T-helper 22 cell (primary cell): Measurements from ENCODE around the gene KRTAP10-6.
A peak's percentile ranks its signal among the peaks of the same experiment; 100 is the strongest.
"Not testable (repeated sequence)": the region's sequence is repeated elsewhere in the genome, so short reads cannot be mapped to it uniquely, and the experiment has no call there.

Source experiments
- DNase-seq: peaks from one replicate; pipeline ENCODE4 v3.0.0-alpha.2; 2020; ENCODE audit warnings: low read depth

Gene KRTAP10-6, protein sequence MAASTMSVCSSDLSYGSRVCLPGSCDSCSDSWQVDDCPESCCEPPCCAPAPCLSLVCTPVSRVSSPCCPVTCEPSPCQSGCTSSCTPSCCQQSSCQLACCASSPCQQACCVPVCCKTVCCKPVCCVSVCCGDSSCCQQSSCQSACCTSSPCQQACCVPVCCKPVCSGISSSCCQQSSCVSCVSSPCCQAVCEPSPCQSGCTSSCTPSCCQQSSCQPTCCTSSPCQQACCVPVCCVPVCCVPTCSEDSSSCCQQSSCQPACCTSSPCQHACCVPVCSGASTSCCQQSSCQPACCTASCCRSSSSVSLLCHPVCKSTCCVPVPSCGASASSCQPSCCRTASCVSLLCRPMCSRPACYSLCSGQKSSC

DNA sequence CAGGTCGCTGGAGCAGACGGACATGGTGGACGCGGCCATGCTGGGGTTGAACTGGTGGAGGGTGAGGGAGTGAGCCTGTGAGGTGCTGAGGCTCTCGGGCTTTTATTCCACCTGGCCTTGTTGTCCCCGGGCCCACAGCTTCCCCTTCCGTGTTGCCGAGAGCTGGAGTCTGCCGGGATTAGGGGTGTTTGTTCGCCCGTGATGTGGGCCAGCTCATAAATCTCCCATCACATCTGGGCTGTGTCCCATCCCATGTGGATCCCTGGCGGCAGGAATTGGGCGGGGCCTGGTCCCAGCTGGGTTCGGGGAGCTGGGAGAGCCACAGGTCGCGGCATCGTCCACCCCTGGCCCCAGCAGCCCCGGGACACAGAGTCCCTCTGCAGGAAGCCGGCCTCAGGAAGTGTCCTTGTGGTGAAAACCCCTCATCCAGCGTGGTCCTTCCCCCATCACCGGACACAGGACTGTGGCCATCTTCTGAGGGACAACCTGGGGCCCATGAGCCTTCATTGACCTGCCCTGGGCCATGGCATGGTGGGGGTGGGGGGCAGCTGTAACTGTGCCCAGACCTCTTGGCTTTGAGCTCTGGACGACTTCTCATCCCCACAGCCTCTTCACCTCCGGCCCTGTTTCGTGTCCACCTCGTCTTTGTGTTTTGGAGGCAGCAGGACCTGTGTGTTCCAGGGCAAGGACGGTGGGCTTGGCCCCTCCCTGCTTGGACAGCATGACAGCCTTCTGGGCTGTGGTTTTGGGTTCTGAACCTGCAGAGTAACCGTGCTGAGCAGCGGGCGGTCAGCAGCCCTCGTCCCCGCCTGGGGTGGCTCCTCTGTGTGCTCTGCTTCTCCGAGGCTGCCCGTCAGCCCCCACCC is at the start of gene KRTAP10-6:
TSS of gene KRTAP10-6 (minus strand) at position 60 of the 866 bp plus-strand sequence. CDS start at position 39, 21 bp downstream.
- no peak for DNase-seq

DNA sequence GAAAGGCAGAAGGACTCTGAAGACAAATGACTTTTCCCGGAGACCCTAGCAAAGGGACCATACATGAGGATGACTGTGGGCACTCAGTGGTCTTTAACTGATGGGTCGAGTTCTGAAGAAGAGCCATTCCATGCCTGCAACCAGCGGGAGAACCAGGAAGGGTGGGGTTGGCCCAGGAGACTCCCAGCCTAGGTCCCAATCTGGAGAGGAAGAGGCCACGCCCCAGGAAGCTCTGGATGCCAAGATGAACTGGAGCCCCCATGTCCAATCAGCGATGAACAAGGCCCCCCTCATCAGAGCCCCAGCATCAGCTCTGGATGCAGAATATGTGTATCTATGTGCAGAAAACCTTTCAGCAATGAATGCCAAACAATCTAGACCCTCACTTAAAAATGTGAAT is 48.5 kb upstream of the KRTAP10-6 start:
- DNase-seq, result no peak

DNA sequence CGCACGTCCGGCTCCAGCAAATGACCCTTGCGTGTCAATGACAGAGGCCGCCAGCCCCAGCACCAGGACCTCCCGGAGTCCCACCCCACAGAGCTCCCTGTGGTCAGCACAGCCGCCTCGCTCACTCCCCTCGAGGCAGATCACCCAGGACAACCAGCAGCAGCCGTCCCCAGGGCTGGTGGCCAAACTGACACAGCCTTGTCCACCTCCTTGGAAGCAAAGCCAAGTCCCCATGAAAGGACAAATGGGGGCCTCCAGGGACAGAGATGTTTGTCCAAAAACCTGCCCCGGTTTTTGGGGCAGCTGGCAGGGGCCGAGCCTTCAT is 47.0 kb upstream of the KRTAP10-6 start:
- no peak for DNase-seq

DNA sequence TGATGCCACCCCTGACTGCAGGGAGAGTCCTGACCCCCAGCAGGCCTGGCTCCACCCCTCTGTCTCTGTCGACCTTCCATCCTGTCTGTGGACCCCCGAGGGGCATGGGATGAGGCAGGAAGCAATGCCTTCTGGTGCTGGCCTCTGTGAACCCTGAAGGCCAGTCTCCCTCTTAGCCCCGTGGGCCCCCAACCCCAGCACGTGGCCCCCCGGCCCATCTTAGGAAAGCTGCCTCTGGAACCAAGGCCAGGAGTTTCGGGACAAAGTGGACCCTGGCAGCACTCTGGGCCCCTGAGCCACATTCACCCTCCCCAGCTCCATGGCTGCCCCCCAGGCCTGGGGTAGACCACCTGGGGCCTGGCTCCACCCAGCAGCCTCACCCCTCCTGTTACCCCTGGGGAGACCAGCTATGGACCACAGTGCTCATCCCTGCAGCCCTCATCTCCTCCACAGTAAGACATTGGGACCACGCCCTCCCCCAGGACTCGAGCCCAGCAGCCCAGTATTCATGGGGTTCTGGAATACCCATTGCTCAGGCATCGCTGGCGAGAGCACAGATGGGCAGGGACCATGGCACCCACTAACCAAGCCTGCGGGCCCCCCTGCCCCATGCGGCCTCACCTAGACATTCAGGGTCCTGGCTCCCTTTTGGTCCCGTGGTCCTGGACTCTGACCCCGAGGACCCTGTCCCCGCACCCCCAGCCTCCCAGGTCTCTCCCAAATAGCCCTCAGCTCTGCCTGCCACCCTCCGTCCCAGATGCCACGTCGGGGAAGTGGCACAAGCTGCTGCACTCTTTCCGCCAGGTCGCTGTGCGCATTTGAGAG is 46.4 kb upstream of the KRTAP10-6 start:
- not testable (repeated sequence) for DNase-seq

DNA sequence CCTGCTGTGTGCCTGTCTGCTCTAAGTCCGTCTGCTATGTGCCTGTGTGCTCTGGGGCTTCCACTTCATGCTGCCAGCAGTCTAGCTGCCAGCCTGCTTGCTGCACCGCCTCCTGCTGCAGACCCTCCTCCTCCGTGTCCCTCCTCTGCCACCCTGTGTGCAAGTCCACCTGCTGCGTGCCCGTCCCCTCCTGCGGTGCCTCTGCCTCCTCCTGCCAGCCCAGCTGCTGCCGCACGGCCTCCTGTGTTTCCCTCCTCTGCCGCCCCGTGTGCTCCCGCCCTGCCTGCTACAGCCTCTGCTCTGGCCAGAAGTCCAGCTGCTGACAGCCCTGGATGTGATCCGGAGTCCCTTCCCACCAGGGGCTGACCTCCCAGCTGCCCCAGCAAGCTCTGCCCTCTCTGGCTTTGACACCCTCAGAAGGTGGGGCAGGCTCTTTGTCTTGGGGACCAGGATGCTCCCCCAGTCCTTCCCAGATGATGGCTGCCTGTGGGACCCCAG is 45.6 kb upstream of the KRTAP10-6 start:
- DNase-seq, result not testable (repeated sequence)

DNA sequence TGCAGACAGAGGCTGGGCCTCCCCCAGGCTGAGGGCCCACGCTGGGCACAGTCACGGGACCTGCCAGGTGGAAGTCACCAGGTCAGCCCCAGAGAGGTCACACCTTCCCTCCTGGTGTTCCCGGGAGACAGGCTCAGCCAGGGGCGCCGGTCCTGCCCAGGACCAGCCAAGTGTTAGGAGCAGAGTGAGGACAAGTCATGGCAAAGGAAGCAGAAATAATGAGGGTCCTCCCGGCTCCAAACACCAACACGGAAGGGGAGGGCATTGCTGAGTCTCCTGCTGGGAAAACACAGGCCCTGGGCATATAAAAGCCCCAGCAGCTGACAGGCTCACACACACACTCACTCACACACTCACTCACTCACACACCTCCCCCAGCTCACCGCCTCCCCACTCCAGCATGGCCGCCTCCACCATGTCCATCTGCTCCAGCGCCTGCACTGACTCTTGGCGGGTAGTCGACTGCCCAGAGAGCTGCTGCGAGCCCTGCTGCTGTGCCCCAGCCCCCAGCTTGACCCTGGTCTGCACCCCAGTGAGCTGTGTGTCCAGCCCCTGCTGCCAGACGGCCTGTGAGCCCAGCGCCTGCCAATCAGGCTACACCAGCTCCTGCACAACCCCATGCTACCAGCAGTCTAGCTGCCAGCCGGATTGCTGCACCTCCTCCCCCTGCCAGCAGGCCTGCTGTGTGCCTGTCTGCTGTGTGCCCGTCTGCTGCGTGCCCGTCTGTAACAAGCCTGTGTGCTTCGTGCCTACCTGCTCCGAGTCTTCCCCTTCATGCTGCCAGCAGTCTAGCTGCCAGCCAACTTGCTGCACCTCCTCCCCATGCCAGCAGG is 44.9 kb upstream of the KRTAP10-6 start, which contains the start of gene KRTAP10-10:
TSS of gene KRTAP10-10 (plus strand) at position 339 of the 833 bp plus-strand sequence. CDS start at position 401, 62 bp downstream.
- DNase-seq, result no peak

DNA sequence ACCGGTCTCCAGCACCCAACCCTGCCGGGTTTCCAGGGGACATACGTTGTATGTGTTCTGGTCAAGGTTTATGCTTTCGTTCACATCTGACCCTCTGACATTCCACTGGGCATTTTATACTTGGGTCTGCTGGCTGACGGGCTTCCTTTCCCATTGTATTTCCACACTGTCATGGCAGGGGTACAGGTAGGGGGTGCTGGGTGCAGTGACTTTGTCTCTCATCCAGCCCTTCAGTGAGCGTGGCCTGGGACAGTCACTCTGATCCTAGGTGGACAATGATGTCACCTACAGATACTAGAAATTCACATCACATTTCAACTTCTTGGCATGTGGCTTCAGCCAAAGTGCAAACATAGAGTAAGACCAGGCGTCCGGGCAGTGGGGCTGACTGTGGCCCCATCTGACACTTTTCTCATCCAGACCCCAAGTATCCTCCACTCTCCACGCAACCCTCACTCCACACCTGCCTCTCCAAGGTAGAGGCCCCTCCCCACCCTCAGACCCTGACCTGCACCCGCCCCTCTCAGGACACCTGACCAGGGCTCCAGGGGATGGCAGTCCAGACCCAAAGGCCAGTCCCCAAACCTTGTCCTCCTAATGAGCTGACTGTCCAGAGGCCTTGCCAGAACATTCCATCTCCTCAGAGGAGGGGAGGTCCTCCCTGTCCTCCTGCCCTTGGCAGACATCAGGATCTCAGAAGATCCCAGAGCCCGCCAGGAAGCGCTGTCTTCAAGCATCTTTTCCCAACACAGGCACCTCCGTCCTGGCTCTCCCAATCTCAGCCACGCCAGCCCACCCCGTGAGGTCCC is 44.1 kb upstream of the KRTAP10-6 start:
- no peak for DNase-seq

DNA sequence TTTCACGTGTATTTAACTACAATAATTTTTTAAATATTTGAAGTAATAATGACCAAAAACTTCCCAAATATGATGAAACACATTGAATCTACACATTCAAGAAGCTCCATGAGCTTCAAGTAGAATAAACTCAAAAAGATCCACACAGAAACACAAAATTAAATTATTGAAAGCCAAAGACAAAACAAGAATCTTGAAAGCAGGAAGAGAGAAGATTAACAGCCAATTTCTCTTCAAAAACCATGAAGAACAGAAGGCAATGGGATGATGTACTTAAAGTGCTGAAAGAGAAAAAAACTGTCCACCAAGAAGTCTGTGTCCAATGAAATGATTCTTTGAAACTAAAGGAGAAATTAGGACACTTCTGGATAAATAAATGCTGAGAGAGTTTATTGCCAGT is 39.8 kb upstream of the KRTAP10-6 start:
- no peak for DNase-seq

DNA sequence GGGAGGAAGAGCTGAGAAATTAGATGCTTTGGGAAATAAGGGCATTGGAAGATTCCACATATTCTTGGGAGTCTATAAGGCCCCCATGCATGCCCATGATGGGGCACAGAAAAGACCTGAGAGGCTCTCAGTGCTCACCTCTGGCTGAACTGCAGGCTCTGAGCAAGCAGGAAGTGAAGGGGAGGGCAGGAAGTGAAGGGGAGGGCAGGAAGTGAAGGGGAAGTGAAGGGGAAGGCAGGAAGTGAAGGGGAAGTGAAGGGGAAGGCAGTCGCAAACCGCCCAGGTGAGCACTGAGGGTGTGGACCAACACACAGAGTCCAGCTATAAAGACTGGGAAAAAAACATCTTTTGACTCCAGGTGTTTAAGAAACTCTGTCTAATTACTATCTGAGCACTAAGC is 38.1 kb upstream of the KRTAP10-6 start:
- no peak for DNase-seq

DNA sequence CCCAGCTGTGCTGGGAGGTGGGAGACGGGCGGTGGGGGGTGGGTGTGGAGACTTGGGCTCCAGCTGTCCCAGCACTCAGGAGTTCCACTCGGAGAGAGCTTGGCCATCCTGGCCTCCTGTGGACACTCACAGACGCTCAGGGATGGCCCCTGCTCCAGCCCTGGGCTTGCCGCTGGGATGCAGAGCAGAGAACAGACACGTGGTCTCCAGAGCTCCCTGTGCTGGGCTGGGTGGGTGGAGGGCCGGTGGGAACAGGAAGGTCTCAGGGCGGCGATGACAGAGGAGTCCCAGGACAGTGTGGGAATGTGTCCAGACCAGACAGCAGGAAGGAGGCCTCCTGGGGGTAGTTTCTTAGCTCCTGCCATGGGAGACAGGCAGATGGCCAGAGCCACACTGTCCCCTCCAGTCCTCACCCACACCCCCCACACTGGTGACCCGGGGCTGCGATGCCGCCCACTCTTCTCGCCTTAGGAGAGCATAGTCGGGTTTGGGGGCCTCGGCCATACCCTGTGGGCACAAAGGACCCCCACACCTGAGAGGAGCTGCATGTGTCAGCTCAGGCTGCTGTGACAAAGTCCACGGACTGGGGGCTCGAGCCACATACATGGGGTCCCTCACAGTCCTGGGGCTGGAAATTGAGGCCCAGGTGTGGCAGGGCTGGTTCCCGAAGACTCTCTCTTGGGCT is 36.5 kb upstream of the KRTAP10-6 start:
- DNase-seq, result no peak

DNA sequence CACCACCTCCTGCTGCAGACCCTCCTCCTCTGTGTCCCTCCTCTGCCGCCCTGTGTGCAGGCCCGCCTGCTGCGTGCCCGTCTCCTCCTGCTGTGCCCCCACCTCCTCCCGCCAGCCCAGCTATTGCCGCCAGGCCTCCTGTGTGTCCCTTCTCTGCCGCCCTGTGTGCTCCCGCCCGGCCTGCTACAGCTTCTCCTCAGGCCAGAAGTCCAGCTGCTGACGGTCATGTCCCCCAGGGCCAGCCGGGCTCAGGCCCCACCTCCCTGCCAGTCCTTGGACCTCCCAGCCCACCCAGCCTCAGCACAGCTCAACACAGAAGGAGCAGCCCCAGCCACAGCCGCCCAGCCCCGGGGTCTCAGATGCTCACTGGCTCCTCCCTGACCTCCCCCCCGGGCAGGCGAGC is 35.5 kb upstream of the KRTAP10-6 start:
- not testable (repeated sequence) for DNase-seq

DNA sequence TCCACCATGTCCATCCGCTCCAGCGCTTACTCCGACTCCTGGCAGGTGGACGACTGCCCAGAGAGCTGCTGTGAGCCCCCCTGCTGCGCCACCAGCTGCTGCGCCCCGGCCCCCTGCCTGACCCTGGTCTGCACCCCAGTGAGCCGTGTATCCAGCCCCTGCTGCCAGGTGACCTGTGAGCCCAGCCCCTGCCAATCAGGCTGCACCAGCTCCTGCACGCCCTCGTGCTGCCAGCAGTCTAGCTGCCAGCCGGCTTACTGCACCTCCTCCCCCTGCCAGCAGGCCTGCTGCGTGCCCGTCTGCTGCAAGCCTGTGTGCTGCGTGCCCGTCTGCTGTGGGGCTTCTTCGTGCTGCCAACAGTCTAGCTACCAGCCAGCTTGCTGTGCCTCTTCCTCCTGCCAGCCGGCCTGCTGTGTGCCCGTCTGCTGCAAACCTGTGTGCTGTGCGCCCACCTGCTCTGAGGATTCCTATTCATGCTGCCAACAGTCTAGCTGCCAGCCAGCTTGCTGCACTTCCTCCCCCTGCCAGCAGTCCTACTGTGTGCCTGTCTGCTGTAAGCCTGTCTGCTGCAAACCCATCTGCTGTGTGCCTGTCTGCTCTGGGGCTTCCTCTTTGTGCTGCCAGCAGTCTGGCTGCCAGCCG is 35.0 kb upstream of the KRTAP10-6 start:
- DNase-seq, result not testable (repeated sequence)

DNA sequence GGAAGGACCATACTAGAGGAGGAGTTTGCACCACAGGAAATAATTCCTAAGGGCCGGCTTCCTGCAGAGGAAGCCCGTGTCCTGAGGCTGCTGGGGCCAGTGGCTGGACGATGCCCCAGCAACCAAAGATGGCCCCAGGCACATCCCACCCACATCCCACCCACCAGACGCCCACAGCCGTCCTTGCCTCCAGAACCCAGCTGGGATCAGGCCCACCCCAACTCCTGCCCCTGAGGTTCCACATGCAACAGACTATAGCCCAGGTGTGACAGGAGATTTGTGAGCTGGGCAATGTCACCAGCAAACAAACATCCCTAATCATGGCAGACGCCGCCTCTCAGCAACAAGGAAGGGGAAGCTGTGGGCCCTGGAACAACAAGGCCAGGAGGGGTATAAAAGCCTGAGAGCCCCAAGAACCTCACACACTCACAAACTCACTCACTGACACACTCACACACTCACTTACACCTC is 34.4 kb upstream of the KRTAP10-6 start, which contains the start of gene KRTAP10-9:
TSS of gene KRTAP10-9 (plus strand) at position 421 of the 471 bp plus-strand sequence. CDS start 79 bp downstream, outside the sequence.
- no peak for DNase-seq

DNA sequence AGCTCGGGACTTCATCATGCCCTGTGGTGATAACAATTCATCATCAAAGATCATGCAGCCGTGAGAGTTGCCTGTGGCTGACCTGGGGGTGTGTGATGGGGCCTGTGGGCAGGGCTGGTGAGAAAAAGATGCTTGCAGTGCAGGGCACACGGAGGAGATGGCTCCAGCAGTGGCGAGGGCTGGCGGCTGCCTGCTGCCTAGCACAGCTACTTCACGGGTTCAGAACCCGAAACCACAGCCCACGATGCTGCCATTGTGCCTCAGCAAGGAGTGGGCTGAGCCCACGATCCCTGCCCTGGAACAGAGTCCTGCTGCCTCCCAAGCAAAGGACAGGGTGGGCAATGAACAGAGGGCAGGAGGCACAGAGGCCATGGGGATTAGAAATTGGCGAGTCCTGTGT is 34.0 kb upstream of the KRTAP10-6 start:
- DNase-seq, result no peak

DNA sequence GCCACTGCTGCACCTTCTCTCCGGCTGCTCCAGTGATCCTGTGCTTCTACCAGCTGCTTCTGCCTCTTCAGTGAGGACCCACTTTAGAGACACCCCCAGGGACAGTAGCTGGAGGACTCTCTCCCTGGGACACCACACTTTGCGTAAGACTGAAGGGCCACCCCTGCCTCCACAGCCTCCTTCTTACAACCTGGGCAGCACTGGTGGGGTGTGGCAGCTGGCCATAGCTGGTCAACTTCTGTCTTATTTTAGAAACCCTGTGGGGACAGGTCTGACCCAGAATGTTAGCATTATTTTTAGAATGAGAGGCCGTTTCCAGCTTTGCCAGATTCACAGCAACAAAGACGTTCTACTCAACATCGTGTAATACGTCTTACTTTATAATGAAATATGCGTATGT is 33.5 kb upstream of the KRTAP10-6 start:
- DNase-seq, result no peak

DNA sequence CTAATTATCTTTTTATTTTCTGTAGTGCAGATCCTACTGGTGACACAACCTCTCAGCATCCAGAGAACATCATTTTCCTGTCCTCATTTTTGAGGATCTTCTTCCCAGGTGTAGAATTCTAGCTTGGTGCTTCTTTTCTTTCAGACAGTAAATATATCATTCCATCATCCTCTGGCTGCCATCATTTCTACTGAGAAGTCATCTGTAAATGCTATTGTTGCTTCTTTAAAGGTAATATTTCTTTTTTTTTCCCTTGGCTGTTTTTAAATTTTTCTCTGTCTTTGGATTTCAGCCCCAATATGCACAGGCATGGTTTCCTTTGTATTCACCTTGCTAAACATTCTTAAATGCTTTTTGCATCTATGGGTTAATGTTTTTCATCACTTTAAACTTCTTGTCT is 31.3 kb upstream of the KRTAP10-6 start:
- DNase-seq, result no peak

DNA sequence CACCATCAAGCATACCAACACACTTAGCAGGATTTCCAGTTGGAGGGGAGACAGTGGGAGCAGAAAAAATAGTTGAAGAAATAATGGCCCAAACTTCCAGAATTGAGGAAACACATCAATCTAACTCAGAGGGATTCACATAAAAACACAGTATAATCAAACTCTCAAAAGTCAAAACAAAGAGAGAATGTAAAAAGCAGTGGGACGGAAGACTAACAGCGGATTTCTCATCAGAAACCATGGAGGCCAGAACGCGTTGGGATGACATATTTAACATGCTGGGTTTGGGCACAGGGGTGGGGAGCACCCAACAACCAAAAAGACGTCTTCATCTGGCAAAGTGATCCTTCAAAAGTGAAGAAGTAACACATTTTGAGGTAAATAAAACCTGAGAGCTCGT is 27.6 kb upstream of the KRTAP10-6 start:
- DNase-seq, result no peak

DNA sequence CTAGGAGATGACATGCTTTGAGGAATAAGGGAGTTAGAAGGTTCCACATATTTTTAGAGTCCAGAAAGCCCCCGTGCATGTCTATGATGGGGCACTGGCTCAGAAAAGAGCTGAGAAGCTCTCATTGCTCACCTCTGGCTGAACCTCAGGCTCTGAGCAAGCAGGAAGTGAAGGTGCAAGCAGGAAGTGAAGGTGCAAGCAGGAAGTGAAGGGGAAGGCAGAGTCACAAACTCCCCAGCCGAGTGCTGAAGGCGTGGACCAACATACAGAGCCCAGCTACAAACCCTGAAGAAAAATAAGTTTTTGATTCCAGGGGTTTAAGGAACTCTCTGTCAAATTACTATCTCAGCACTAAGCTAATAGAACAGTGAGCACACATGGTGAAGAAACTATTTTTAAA is 26.6 kb upstream of the KRTAP10-6 start:
- DNase-seq, result peak; percentile 44

DNA sequence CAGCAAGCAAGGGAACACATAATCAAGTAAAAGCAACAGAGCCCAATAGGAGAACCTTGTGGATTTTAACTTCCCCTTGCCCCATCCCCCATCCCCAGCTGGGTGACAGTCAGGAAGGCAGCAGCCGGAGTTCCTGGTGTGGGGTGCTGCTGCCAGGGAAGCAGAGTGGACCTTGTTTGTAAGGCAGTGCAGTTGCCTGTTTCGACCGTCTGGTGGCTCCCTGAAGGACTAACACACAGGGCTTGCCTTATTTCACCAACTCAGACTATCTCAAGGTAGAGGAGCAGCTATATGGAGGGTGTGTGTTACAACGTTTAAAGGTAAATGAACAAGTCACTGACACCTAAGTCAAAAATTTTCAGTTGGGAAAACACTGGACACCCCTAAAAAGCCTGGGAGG is 26.2 kb upstream of the KRTAP10-6 start:
- DNase-seq, result no peak
